Measurements from ENCODE around the gene NKD2.
"Not testable (repeated sequence)": the region's sequence is repeated elsewhere in the genome, so short reads cannot be mapped to it uniquely, and the experiment has no call there.

Gene NKD2

GRCh38 chr5:1019001-1019905 is 10.7 kb downstream of the NKD2 start:
- Histone ChIP-seq H3F3A (ENCODE audit: insufficient read depth, low read length) (no peaks in the 10 kb centered on the region), H3K9me3 (ENCODE audit: low read length) (no peaks in the 10 kb centered on the region), H3K4me1 (ENCODE audit: insufficient read depth, low read length, severe bottlenecking) (no peaks in the 10 kb centered on the region), H2AFZ (ENCODE audit: low read length) (no peak overlapping the region), H4K20me1 (ENCODE audit: insufficient read depth, low read length) (no peaks in the 10 kb centered on the region), H3K4me2 (ENCODE audit: low read length) (no peak overlapping the region), H3K27me3 (ENCODE audit: insufficient read depth, low read length) (no peaks in the 10 kb centered on the region), H3K36me3 (ENCODE audit: insufficient read depth, low read length) (no peaks in the 10 kb centered on the region), H3K79me2 (ENCODE audit: insufficient read depth, low read length) (no peaks in the 10 kb centered on the region), H3K27ac (ENCODE audit: low read depth, low read length, poor library complexity, severe bottlenecking) (no peak overlapping the region), H3K9me2 (ENCODE audit: low read depth, low read length) (no peaks in the 10 kb centered on the region), H3K4me3 (ENCODE audit: low read depth, low read length, poor library complexity, severe bottlenecking) (no peak overlapping the region), H3K9ac (ENCODE audit: low read length) (no peak overlapping the region)
- TF ChIP-seq EZH2 (IDR thresholded peaks at IDR 0.05; ENCODE audit: borderline replicate concordance, low read length) (no peak), CTCF (IDR thresholded peaks at IDR 0.05; ENCODE audit: low read length) (no peak)

- no peak overlapping the region for H3K27ac ChIP-seq (ENCODE audit: low read depth, low read length, poor library complexity, severe bottlenecking)
- H3F3A ChIP-seq (ENCODE audit: insufficient read depth, low read length), result no peaks in the 10 kb centered on the region
- H3K79me2 ChIP-seq (ENCODE audit: insufficient read depth, low read length), result no peaks in the 10 kb centered on the region
- H3K9ac ChIP-seq (ENCODE audit: low read length), result no peak overlapping the region
- no peaks in the 10 kb centered on the region for H3K4me1 ChIP-seq (ENCODE audit: insufficient read depth, low read length, severe bottlenecking)
- H3K36me3 ChIP-seq (ENCODE audit: insufficient read depth, low read length), result no peaks in the 10 kb centered on the region
- TF ChIP-seq EZH2 (IDR thresholded peaks at IDR 0.05; ENCODE audit: borderline replicate concordance, low read length), result no peak
- TF ChIP-seq CTCF (IDR thresholded peaks at IDR 0.05; ENCODE audit: low read length), result no peak
- H3K4me3 ChIP-seq (ENCODE audit: low read depth, low read length, poor library complexity, severe bottlenecking), result no peak overlapping the region
- H2AFZ ChIP-seq (ENCODE audit: low read length), result no peak overlapping the region
- H3K9me3 ChIP-seq (ENCODE audit: low read length), result no peaks in the 10 kb centered on the region
- H4K20me1 ChIP-seq (ENCODE audit: insufficient read depth, low read length), result no peaks in the 10 kb centered on the region
- no peaks in the 10 kb centered on the region for H3K9me2 ChIP-seq (ENCODE audit: low read depth, low read length)
- no peaks in the 10 kb centered on the region for H3K27me3 ChIP-seq (ENCODE audit: insufficient read depth, low read length)
- H3K4me2 ChIP-seq (ENCODE audit: low read length), result no peak overlapping the region
Observed at GRCh38 chr5:1020452-1020961, 11.9 kb downstream of the NKD2 start.

GRCh38 chr5:1021136-1021968 is 12.8 kb downstream of the NKD2 start:
- H3K36me3 ChIP-seq (ENCODE audit: insufficient read depth, low read length), result no peaks in the 10 kb centered on the region
- no peak overlapping the region for H3K4me2 ChIP-seq (ENCODE audit: low read length)
- H3K27me3 ChIP-seq (ENCODE audit: insufficient read depth, low read length), result no peaks in the 10 kb centered on the region
- H2AFZ ChIP-seq (ENCODE audit: low read length), result no peak overlapping the region
- no peak overlapping the region for H3K27ac ChIP-seq (ENCODE audit: low read depth, low read length, poor library complexity, severe bottlenecking)
- H3K9ac ChIP-seq (ENCODE audit: low read length), result no peak overlapping the region
- H4K20me1 ChIP-seq (ENCODE audit: insufficient read depth, low read length), result no peaks in the 10 kb centered on the region
- no peaks in the 10 kb centered on the region for H3K4me1 ChIP-seq (ENCODE audit: insufficient read depth, low read length, severe bottlenecking)
- no peaks in the 10 kb centered on the region for H3K9me2 ChIP-seq (ENCODE audit: low read depth, low read length)
- no peak for TF ChIP-seq EZH2 (IDR thresholded peaks at IDR 0.05; ENCODE audit: borderline replicate concordance, low read length)
- no peak for TF ChIP-seq CTCF (IDR thresholded peaks at IDR 0.05; ENCODE audit: low read length)
- H3K4me3 ChIP-seq (ENCODE audit: low read depth, low read length, poor library complexity, severe bottlenecking), result no peak overlapping the region
- no peaks in the 10 kb centered on the region for H3K79me2 ChIP-seq (ENCODE audit: insufficient read depth, low read length)
- no peaks in the 10 kb centered on the region for H3F3A ChIP-seq (ENCODE audit: insufficient read depth, low read length)
- H3K9me3 ChIP-seq (ENCODE audit: low read length), result no peaks in the 10 kb centered on the region

- not testable (repeated sequence) for H2AFZ ChIP-seq (ENCODE audit: low read length); H3K4me3 ChIP-seq (ENCODE audit: low read depth, low read length, poor library complexity, severe bottlenecking); H3K4me2 ChIP-seq (ENCODE audit: low read length); H3K27me3 ChIP-seq (ENCODE audit: insufficient read depth, low read length); H3K79me2 ChIP-seq (ENCODE audit: insufficient read depth, low read length); H3K9ac ChIP-seq (ENCODE audit: low read length); H3K4me1 ChIP-seq (ENCODE audit: insufficient read depth, low read length, severe bottlenecking); H3K9me2 ChIP-seq (ENCODE audit: low read depth, low read length); H3F3A ChIP-seq (ENCODE audit: insufficient read depth, low read length); H3K9me3 ChIP-seq (ENCODE audit: low read length); H3K36me3 ChIP-seq (ENCODE audit: insufficient read depth, low read length); H4K20me1 ChIP-seq (ENCODE audit: insufficient read depth, low read length); H3K27ac ChIP-seq (ENCODE audit: low read depth, low read length, poor library complexity, severe bottlenecking)
Observed at GRCh38 chr5:1021969-1022336, 13.4 kb downstream of the NKD2 start.

All from OCI-LY1 (cell line).